Spleen (tissue), 7 donors: Measurements from ENCODE around the gene ACOT6.

Experiments used
- CTCF ChIP-seq, 11 experiments: fragments of 200-600 bp in 7 of 11; fragments of 450-650 bp in 4 of 11; sonication (generic) in 4 of 11; IDR thresholded peaks in 8 of 11; conservative IDR thresholded peaks in 3 of 11; 1 replicate in 7 of 11; 2 replicates in 4 of 11; pipeline versions ENCODE4 v1.4.0 to v1.8.0; 2016 to 2021; ENCODE audit warnings: antibody characterized with exemption in 11 of 11, inconsistent platforms in 4 of 11, mild to moderate bottlenecking in 1 of 11
- POLR2AphosphoS5 ChIP-seq, 3 donors: sonication (generic); formaldehyde crosslinking; IDR thresholded peaks; one replicate each; pipeline ENCODE4 v1.5.1; 2017; ENCODE audit warnings: antibody characterized with exemption in 3 of 3
- donor health status: DM: no; HTN: no; CAD: no; lungs with moderate emphysema.
- donor health status: DM: no; HTN: no; CAD: no.
- donor health status: DM: no; HTN: no; CAD: no.

DNA sequence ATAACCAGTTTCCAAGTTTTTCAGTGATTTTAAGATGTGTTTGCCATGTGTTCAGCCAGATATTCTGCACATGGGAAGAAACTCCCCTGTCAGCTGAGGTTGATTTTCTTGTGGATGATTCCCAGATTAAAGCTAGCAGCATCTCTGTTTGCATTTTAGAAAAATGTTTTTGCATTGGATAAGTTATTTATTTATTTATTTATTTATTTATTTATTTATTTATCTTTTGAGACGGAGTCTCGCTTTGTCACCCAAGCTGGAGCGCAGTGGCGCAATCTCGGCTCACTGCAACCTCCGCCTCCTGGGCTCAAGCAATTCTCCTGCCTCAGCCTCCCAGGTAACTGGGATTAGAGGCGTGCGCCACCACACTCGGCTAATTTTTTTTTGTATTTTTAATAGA, 17.8 kb upstream of the ACOT6 start:
- TF ChIP-seq CTCF (IDR thresholded peaks at IDR 0.05 in 8 of 11, conservative IDR thresholded peaks at IDR 0.05 in 3 of 11) (no peak), POLR2AphosphoS5 (IDR thresholded peaks at IDR 0.05) (no peak)
